ENCODE data around the gene SMIM35.

GRCh38 chr11:118049771-118050170 lies 37.0 kb downstream of the SMIM35 start:
- no peak for TF ChIP-seq ZFP30 (CRISPR knock-in tag; IDR thresholded peaks at IDR 0.05)
- TF ChIP-seq ZNF8 (CRISPR knock-in tag; IDR thresholded peaks at IDR 0.05), result no peak
- no peak for TF ChIP-seq ZFP3 (CRISPR knock-in tag; IDR thresholded peaks at IDR 0.05)
- TF ChIP-seq TSHZ2 (CRISPR knock-in tag; IDR thresholded peaks at IDR 0.05), result no peak
- TF ChIP-seq PATZ1 (CRISPR knock-in tag; IDR thresholded peaks at IDR 0.05; ENCODE audit: borderline replicate concordance), result no peak
- TF ChIP-seq CREB5 (CRISPR knock-in tag; IDR thresholded peaks at IDR 0.05; ENCODE audit: low read depth), result no peak
- no peak for TF ChIP-seq SNAI2 (CRISPR knock-in tag; IDR thresholded peaks at IDR 0.05)
- no peak for TF ChIP-seq ZNF565 (CRISPR knock-in tag; conservative IDR thresholded peaks at IDR 0.05; ENCODE audit: low read depth)
- no peak for TF ChIP-seq CSRNP3 (CRISPR knock-in tag; IDR thresholded peaks at IDR 0.05)
- no peak for TF ChIP-seq RARB (CRISPR knock-in tag; IDR thresholded peaks at IDR 0.05)
- TF ChIP-seq CSDC2 (CRISPR knock-in tag; IDR thresholded peaks at IDR 0.05), result no peak
- TF ChIP-seq ARNTL (CRISPR knock-in tag; IDR thresholded peaks at IDR 0.05; ENCODE audit: borderline replicate concordance, low read depth), result no peak
- TF ChIP-seq TOX (CRISPR knock-in tag; IDR thresholded peaks at IDR 0.05; ENCODE audit: borderline replicate concordance), result no peak
- no peak for TF ChIP-seq ZNF70 (CRISPR knock-in tag; IDR thresholded peaks at IDR 0.05)

All from SK-N-SH treated with all-trans-retinoic acid at 6 μM for 48 hours (cell line).